Bronchial epithelial cell (primary cell): ENCODE results near the gene IRAK3. TPM values are rescaled to one million over a fixed set of nuclear protein-coding genes. Genes with fewer than 3 reads are reported as not detected.

Experiments
- DNase-seq: peaks from one replicate; pipeline ENCODE4 v3.0.0-alpha.2; 2010; ENCODE audit warnings: low read depth
- FAIRE-seq: peaks from 2 replicates; lab custom pipeline; 2011; peaks lifted over from hg19 to GRCh38; lab: Jason Lieb, UNC
- H3K27me3 ChIP-seq: 2 replicates; pipeline ENCODE4 v1.5.1; 2011; ENCODE audit warnings: low read length; ENCODE audit not compliant: control insufficient read depth, insufficient read depth
- H3K36me3 ChIP-seq: 2 replicates; pipeline ENCODE4 v1.5.1; 2011; ENCODE audit warnings: low read length; ENCODE audit not compliant: control insufficient read depth, insufficient read depth
- H3K4me3 ChIP-seq: 2 replicates; pipeline ENCODE4 v1.5.1; 2011; ENCODE audit warnings: mild to moderate bottlenecking, low read depth, low read length, control low read depth
- total RNA-seq: library from RNA; depleted of rRNA; stranded (reverse); fragments of >200 nt; gene quantifications from 2 replicates; pipeline ENCODE4 v1.2.1, GENCODE V29; 2014
- TF ChIP-seq, protein P1 (sequence below): IDR thresholded peaks from 2 replicates; pipeline ENCODE4 v1.5.1; 2011; ENCODE audit warnings: mild to moderate bottlenecking, moderate library complexity, low read length, control low read depth, inconsistent platforms; ENCODE audit not compliant: insufficient read depth, severe bottlenecking

Gene IRAK3
- total RNA-seq, 1 donor from 2014 or later, result 1.6 TPM

DNA sequence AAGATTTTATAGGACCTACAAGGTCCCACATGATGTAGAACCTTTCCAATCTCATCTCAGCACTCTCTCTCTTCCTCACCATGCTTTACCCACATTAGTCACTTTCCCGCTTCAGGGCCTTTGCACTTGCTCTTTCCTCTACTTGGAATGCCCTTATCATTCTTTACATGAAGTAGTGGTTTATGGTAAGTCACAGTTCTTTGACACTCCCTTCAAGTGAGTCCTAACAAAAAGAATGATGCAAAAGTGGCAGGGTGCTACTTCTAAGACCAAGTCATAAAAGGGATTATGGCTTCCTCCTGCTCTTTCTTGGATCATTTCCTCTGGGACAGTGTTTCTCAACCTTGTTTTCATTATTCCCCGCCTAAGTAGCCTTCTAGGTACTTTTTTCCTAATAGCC, 32.4 kb upstream of the IRAK3 start:
- no peaks in the 10 kb centered on the region for H3K27me3 ChIP-seq
- no peak for FAIRE-seq
- no peak for DNase-seq
- peaks cover 1% of the 10 kb centered on the region for H3K36me3 ChIP-seq
- no peak overlapping the region for H3K4me3 ChIP-seq
- TF ChIP-seq, protein P1, sequence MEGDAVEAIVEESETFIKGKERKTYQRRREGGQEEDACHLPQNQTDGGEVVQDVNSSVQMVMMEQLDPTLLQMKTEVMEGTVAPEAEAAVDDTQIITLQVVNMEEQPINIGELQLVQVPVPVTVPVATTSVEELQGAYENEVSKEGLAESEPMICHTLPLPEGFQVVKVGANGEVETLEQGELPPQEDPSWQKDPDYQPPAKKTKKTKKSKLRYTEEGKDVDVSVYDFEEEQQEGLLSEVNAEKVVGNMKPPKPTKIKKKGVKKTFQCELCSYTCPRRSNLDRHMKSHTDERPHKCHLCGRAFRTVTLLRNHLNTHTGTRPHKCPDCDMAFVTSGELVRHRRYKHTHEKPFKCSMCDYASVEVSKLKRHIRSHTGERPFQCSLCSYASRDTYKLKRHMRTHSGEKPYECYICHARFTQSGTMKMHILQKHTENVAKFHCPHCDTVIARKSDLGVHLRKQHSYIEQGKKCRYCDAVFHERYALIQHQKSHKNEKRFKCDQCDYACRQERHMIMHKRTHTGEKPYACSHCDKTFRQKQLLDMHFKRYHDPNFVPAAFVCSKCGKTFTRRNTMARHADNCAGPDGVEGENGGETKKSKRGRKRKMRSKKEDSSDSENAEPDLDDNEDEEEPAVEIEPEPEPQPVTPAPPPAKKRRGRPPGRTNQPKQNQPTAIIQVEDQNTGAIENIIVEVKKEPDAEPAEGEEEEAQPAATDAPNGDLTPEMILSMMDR, result no peak

DNA sequence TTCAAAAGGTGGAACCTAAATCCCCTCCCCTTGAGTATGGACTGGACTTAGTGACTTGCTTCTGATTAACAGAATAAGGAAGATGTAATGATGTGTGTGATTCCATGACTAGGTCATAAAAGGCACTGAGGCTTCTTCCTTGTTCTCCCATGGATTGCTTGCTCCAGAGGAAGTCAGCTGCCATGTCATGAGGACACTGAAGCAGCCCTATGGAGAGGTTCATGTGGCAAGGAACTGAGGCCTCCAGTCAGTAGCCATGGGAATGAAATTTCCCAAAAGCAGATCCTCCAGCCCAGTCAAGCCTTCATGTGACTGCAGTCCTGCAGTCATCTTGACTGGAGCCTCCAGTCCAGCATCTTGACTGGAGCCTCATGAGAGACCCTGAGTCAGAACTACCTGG, 29.9 kb upstream of the IRAK3 start:
- no peak for FAIRE-seq
- Histone ChIP-seq H3K36me3 (peaks cover 1% of the 10 kb centered on the region), H3K4me3 (no peak overlapping the region), H3K27me3 (no peaks in the 10 kb centered on the region)
- TF ChIP-seq, protein P1, result no peak
- no peak for DNase-seq

DNA sequence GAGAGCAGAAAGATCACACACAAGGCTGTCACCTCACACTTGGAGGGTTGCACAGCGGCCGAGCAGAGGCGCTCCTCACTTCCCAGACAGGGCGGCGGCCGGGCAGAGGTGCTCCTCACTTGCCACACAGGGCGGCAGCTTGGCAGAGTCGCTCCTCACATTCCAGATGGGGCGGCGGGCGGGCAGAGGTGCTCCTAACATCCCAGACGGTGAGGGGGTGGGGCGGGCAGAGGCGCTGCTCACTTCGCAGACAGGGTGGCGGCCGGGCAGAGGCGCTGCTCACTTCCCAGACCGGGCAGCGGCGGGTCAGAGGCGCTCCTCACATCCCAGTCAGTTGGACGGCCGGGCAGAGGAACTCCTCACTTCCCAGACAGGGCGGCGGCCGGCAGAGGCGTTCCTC, 28.3 kb upstream of the IRAK3 start:
- Histone ChIP-seq H3K27me3 (no peaks in the 10 kb centered on the region), H3K36me3 (peaks cover 1% of the 10 kb centered on the region), H3K4me3 (no peak overlapping the region)
- TF ChIP-seq, protein P1, result no peak
- DNase-seq (no peak), FAIRE-seq (no peak)

DNA sequence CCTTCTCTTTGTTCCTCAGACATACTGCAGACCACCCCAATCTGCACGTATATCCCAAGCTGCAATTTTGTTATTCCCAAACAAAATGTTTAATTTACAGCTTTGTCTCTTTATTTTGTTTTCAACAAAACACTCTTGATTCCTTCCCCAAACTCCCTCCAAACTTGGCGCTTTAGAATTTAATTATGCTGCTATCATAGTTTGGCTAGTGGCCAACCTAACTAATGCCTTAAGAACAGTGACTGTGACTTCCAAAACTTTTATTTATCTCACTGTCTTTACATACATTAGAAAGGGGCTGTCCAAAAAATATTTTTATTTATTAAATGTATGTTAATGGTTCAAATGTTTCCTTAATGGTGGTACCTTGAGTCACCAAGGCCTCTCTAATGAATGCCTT, 26.3 kb upstream of the IRAK3 start:
- Histone ChIP-seq H3K36me3 (peaks cover 1% of the 10 kb centered on the region), H3K4me3 (no peak overlapping the region), H3K27me3 (no peaks in the 10 kb centered on the region)
- DNase-seq (no peak), FAIRE-seq (no peak)
- TF ChIP-seq, protein P1, result no peak

DNA sequence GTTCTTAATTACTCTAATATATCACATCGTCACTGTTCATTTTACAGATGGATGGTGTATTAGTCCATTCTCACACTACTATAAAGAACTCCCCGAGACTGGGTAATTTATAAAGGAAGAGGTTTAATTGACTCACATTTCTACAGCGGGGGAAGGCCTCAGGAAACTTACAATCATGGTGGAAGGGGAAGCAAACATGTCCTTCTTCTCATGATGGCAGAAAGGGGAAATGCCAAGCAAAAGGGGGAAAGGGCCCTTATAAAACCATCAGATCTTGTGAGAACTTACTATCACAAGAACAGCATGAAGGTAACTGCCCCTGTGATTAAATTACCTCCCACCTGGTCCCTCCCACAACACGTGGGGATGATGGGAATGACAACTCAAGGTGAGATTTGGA, 25.7 kb upstream of the IRAK3 start:
- no peak for DNase-seq
- H3K4me3 ChIP-seq, result no peak overlapping the region
- no peaks in the 10 kb centered on the region for H3K27me3 ChIP-seq
- TF ChIP-seq, protein P1, result no peak
- FAIRE-seq, result no peak
- H3K36me3 ChIP-seq, result peaks cover 1% of the 10 kb centered on the region

DNA sequence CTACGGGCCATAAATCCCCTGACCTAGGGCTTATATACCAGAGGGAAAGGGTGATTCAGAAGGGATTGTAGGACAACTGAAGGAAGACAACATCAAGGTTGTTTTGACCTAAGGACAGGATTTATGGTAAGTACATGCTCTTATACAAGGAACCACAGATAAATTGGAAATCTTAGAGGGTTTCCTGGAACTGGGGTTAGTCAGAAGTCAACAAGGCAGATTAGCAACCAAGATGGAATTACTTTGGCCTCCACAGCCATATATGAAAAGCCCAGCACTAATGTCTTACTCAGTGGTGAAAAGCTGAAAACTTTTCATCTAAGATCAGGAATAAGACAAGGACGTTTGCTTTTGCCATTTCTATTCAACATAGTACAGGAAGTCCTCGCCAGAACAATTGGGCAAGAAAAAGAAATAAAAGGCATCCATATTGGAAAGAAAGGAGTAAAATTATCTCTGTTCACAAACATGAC, 24.6 kb upstream of the IRAK3 start:
- TF ChIP-seq, protein P1, result no peak
- DNase-seq (no peak), FAIRE-seq (no peak)
- H3K27me3 ChIP-seq, result no peaks in the 10 kb centered on the region
- H3K4me3 ChIP-seq, result no peak overlapping the region
- H3K36me3 ChIP-seq, result peaks cover 1% of the 10 kb centered on the region
